ENCODE measurements around the gene LIPA. TPM values are rescaled to one million over a fixed set of nuclear protein-coding genes. Genes with fewer than 3 reads are reported as not detected.

LIPA gene
- total RNA-seq, 1 experiment from 2014 or later: 47.3 TPM

GRCh38 chr10:89237849-89238248 is 13.7 kb downstream of the LIPA start (continued):
- no peak for TF ChIP-seq NR1H2 (CRISPR knock-in tag; IDR thresholded peaks at IDR 0.05)
- TF ChIP-seq RORB (CRISPR knock-in tag; IDR thresholded peaks at IDR 0.05): no peak
- no peak for TF ChIP-seq CREB1 (CRISPR knock-in tag; IDR thresholded peaks at IDR 0.05)
- no peak for TF ChIP-seq NR2C2 (CRISPR knock-in tag; IDR thresholded peaks at IDR 0.05)
- TF ChIP-seq JUN (CRISPR knock-in tag; IDR thresholded peaks at IDR 0.05): no peak
- TF ChIP-seq TEAD1 (CRISPR knock-in tag; IDR thresholded peaks at IDR 0.05): no peak
- no peak for TF ChIP-seq TP53 (CRISPR knock-in tag; IDR thresholded peaks at IDR 0.05)
- TF ChIP-seq ZNF512 (CRISPR knock-in tag; IDR thresholded peaks at IDR 0.05; ENCODE audit: borderline replicate concordance): no peak

GRCh38 chr10:89236226-89236797 is 15.3 kb downstream of the LIPA start:
- peaks cover 12% of the 10 kb centered on the region; the same call in 1 of the 2 replicates for H3K36me3 Mint-ChIP-seq
- TF ChIP-seq PRDM15 (CRISPR knock-in tag; IDR thresholded peaks at IDR 0.05) (no peak), ZNF396 (CRISPR knock-in tag; IDR thresholded peaks at IDR 0.05; ENCODE audit: borderline replicate concordance) (no peak), ZNF671 (CRISPR knock-in tag; IDR thresholded peaks at IDR 0.05) (no peak), MYBL2 (CRISPR knock-in tag; IDR thresholded peaks at IDR 0.05) (no peak), MAX (CRISPR knock-in tag; IDR thresholded peaks at IDR 0.05) (no peak), FOXP4 (CRISPR knock-in tag; IDR thresholded peaks at IDR 0.05) (no peak), ZNF263 (CRISPR knock-in tag; IDR thresholded peaks at IDR 0.05; ENCODE audit: low read depth) (no peak), IRF2 (CRISPR knock-in tag; IDR thresholded peaks at IDR 0.05; ENCODE audit: borderline replicate concordance, low read depth) (no peak)
- CTCF ChIA-PET: interaction anchor here (1.1 kb wide), 1 partner anchor 19 kb away, joined by 3 read pairs; no protein-coding TSS in a partner anchor
- no peaks in the 10 kb centered on the region for H3K9me3 Mint-ChIP-seq
- H3K4me1 Mint-ChIP-seq: peaks cover 27% of the 10 kb centered on the region
- DNase-seq (ENCODE audit: low spot score) (no peak), ATAC-seq (no peak)
- H3K27me3 Mint-ChIP-seq (ENCODE audit: low read depth): no peaks in the 10 kb centered on the region
- H3K4me3 Mint-ChIP-seq: no peak overlapping the region
- no peak overlapping the region for H3K27ac Mint-ChIP-seq
- POLR2A ChIA-PET: no interaction called here
